Keratinocyte (primary cell): ENCODE data around the gene HOXB8. TPM values are rescaled to one million over a fixed set of nuclear protein-coding genes. Genes with fewer than 3 reads are reported as not detected.

Experiments
- DNase-seq: peaks from one replicate; pipeline ENCODE4 v3.0.0-alpha.2; 2011; ENCODE audit warnings: low read depth, missing footprints, low spot score
- FAIRE-seq: peaks from 2 replicates; lab custom pipeline; 2011; peaks lifted over from hg19 to GRCh38; lab: Jason Lieb, UNC
- H2AFZ ChIP-seq: 2 replicates; pipeline ENCODE4 v1.6.0; 2012; ENCODE audit warnings: low read length, control low read depth, inconsistent platforms; ENCODE audit not compliant: control insufficient read depth
- H3K27ac ChIP-seq: 2 replicates; pipeline ENCODE4 v1.5.1; 2011; ENCODE audit warnings: low read length; ENCODE audit not compliant: control insufficient read depth, insufficient read depth
- H3K27me3 ChIP-seq: 3 replicates; pipeline ENCODE4 v1.6.0; 2011; ENCODE audit warnings: low read length; ENCODE audit not compliant: control insufficient read depth, insufficient read depth; ENCODE audit errors: extremely low read depth
- H3K36me3 ChIP-seq, 2 experiments: 2 replicates in 1 of 2; 3 replicates in 1 of 2; pipeline ENCODE4 v1.5.1; 2011; ENCODE audit warnings: low read length in 2 of 2, mild to moderate bottlenecking in 1 of 2; ENCODE audit not compliant: control insufficient read depth in 2 of 2, insufficient read depth in 2 of 2; ENCODE audit errors: extremely low read depth in 1 of 2
- H3K4me1 ChIP-seq: 3 replicates; pipeline ENCODE4 v1.5.1; 2011; ENCODE audit warnings: low read length; ENCODE audit not compliant: control insufficient read depth, insufficient read depth; ENCODE audit errors: extremely low read depth
- H3K4me2 ChIP-seq: 3 replicates; pipeline ENCODE4 v1.6.0; 2011; ENCODE audit warnings: low read depth, low read length; ENCODE audit not compliant: control insufficient read depth, insufficient read depth; ENCODE audit errors: extremely low read depth
- H3K4me3 ChIP-seq, 3 experiments: fragments of 200-600 bp in 1 of 3; sonication (generic) in 1 of 3; 2 replicates in 2 of 3; 3 replicates in 1 of 3; pipeline ENCODE4 v1.5.1; 2011 to 2016; ENCODE audit warnings: low read length in 3 of 3, mild to moderate bottlenecking in 3 of 3, control low read depth in 2 of 3, inconsistent platforms in 1 of 3, low read depth in 1 of 3, mixed read lengths in 1 of 3, mixed run types in 1 of 3, moderate library complexity in 1 of 3; ENCODE audit not compliant: control insufficient read depth in 2 of 3, insufficient read depth in 2 of 3; ENCODE audit errors: extremely low read depth in 1 of 3
- H3K79me2 ChIP-seq: 2 replicates; pipeline ENCODE4 v1.6.0; 2012; ENCODE audit warnings: low read length; ENCODE audit not compliant: control insufficient read depth, insufficient read depth
- H3K9ac ChIP-seq: 3 replicates; pipeline ENCODE4 v1.6.0; 2011; ENCODE audit warnings: low read length; ENCODE audit not compliant: control insufficient read depth, insufficient read depth; ENCODE audit errors: extremely low read depth
- H3K9me1 ChIP-seq: 3 replicates; pipeline ENCODE4 v1.6.0; 2011; ENCODE audit warnings: low read length; ENCODE audit not compliant: control insufficient read depth, insufficient read depth; ENCODE audit errors: extremely low read depth
- H3K9me3 ChIP-seq: 2 replicates; pipeline ENCODE4 v1.5.1; 2012; ENCODE audit warnings: low read depth, low read length; ENCODE audit not compliant: control insufficient read depth
- H4K20me1 ChIP-seq: 3 replicates; pipeline ENCODE4 v1.6.0; 2011; ENCODE audit warnings: low read length; ENCODE audit not compliant: control insufficient read depth, insufficient read depth; ENCODE audit errors: extremely low read depth
- CTCF ChIP-seq, 3 experiments: IDR thresholded peaks in 1 of 3; conservative IDR thresholded peaks in 1 of 3; optimal IDR thresholded peaks in 1 of 3; 2 replicates in 2 of 3; 3 replicates in 1 of 3; pipeline versions ENCODE3 to v1.5.1; 2011; ENCODE audit warnings: low read length in 3 of 3, mild to moderate bottlenecking in 3 of 3, moderate library complexity in 2 of 3, control low read depth in 1 of 3, inconsistent platforms in 1 of 3; ENCODE audit not compliant: insufficient read depth in 2 of 3; ENCODE audit errors: extremely low read depth in 1 of 3
- EZH2 ChIP-seq: IDR thresholded peaks from one replicate; pipeline ENCODE4 v1.6.1; 2012; ENCODE audit warnings: inconsistent platforms, mild to moderate bottlenecking, low read length, moderate library complexity
- dilution Hi-C: fragments of 300-500 bp; cut with MboI; formaldehyde crosslinking; loops from one replicate; pipeline ENCODE4 v1.7.0; 2020; ENCODE audit warnings: low sequenced_read_pairs; ENCODE audit not compliant: extremely low pct_ligation_motif_present
- polyA plus RNA-seq, 5 experiments: library from polyadenylated mRNA; depleted of rRNA in 3 of 5; stranded (reverse) in 3 of 5; stranded (forward) in 1 of 5; unstranded in 1 of 5; fragments of >200 nt; gene quantifications; 1 replicate in 1 of 5; 2 replicates in 3 of 5; 3 replicates in 1 of 5; pipeline versions ENCODE4 v1.2.1 to v1.2.3, GENCODE V29; 2011 to 2012; ENCODE audit warnings: missing spikeins in 2 of 5, low read depth in 1 of 5, low replicate concordance in 1 of 5

The HOXB8 gene
- polyA plus RNA-seq, 1 donor (not counting 4 experiments of a cell fraction or from before 2014, with no cell fraction given), result not detected

GRCh38 chr17:48577330-48577945 is 37.7 kb downstream of the HOXB8 start:
- Histone ChIP-seq H4K20me1 (no peaks in the 10 kb centered on the region), H3K9ac (peak overlapping the region; percentile 41), H3K4me2 (peak overlapping the region; percentile 85), H3K36me3 (peaks cover 0 to 2% of the 10 kb centered on the region in 2 experiments), H3K4me1 (peaks cover 30% of the 10 kb centered on the region), H3K79me2 (no peaks in the 10 kb centered on the region), H3K9me1 (no peaks in the 10 kb centered on the region), H3K27me3 (peaks cover 88% of the 10 kb centered on the region), H3K9me3 (no peaks in the 10 kb centered on the region), H3K4me3 (peak overlapping the region; percentile 58 to 66 (median 60)), H3K27ac (no peak overlapping the region), H2AFZ (no peak overlapping the region)
- DNase-seq (no peak), FAIRE-seq (no peak)
- TF ChIP-seq EZH2, result no peak
- TF ChIP-seq CTCF (optimal IDR thresholded peaks at IDR 0.05 in 1 of 3, IDR thresholded peaks at IDR 0.05 in 1 of 3, conservative IDR thresholded peaks at IDR 0.05 in 1 of 3; ENCODE audit: extremely low read depth in 1 of 3, insufficient read depth in 2 of 3, low read length in 3 of 3), result no peak
- dilution Hi-C loops, result no loop called here

- Histone ChIP-seq H3K27me3 (peaks cover 87% of the 10 kb centered on the region), H3K9me1 (no peaks in the 10 kb centered on the region), H3K27ac (no peak overlapping the region), H3K9me3 (no peaks in the 10 kb centered on the region), H3K4me2 (peak overlapping the region; percentile 85), H3K4me1 (peaks cover 25% of the 10 kb centered on the region), H3K9ac (peak overlapping the region; percentile 41), H3K36me3 (peaks cover 0 to 2% of the 10 kb centered on the region in 2 experiments), H4K20me1 (no peaks in the 10 kb centered on the region), H3K4me3 (peak overlapping the region; percentile 58 to 66 (median 60)), H3K79me2 (no peaks in the 10 kb centered on the region), H2AFZ (no peak overlapping the region)
- TF ChIP-seq CTCF (optimal IDR thresholded peaks at IDR 0.05 in 1 of 3, IDR thresholded peaks at IDR 0.05 in 1 of 3, conservative IDR thresholded peaks at IDR 0.05 in 1 of 3; ENCODE audit: extremely low read depth in 1 of 3, insufficient read depth in 2 of 3, low read length in 3 of 3) (no peak), EZH2 (peak; percentile 23)
- dilution Hi-C loops, result no loop called here
- DNase-seq (no peak), FAIRE-seq (peak; percentile 5)
Measured at GRCh38 chr17:48576479-48577309, 38.4 kb downstream of the HOXB8 start.
